Fibroblast of skin of left quadriceps (primary cell): ENCODE measurements around the gene MAGEA2.
"Not testable (repeated sequence)": the region's sequence is repeated elsewhere in the genome, so short reads cannot be mapped to it uniquely, and the experiment has no call there.

Experiments used
- DNase-seq, 2 experiments: peaks; one replicate each; pipeline ENCODE4 v3.0.0-alpha.2; 2013; ENCODE audit warnings: low read depth in 2 of 2

The MAGEA2 gene

DNA sequence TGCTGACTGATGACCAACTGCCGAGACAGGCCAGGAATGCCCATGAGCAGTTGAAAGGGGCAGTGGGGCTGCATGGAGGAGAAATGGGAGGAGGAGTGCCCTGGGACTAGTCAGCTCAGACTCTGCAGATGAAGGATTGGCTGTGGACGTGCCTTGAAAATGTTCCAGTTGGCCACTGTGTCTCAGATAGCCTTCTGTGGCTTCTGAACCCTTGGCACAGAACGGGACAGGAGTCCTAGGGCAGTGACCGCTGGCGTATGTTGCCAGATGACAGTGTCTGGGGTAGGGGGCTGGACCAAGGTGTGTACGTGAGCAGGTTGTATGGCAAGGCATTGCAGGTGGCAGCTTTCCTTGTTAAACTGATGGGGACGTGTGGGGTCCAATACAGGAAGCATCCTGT, 47.1 kb downstream of the MAGEA2 start:
- DNase-seq, result not testable (repeated sequence)

DNA sequence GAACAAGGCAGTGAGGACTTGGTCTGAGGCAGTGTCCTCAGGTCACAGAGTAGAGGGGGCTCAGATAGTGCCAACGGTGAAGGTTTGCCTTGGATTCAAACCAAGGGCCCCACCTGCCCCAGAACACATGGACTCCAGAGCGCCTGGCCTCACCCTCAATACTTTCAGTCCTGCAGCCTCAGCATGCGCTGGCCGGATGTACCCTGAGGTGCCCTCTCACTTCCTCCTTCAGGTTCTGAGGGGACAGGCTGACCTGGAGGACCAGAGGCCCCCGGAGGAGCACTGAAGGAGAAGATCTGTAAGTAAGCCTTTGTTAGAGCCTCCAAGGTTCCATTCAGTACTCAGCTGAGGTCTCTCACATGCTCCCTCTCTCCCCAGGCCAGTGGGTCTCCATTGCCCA, 53.3 kb downstream of the MAGEA2 start:
- not testable (repeated sequence) for DNase-seq
